Mesothelial cell of epicardium (in vitro differentiated cells): ENCODE measurements around the gene GPR162. TPM values are rescaled to one million over a fixed set of nuclear protein-coding genes. Genes with fewer than 3 reads are reported as not detected.

ENCODE experiments used
- DNase-seq, 2 experiments: peaks; one replicate each; pipeline ENCODE4 v3.0.0; 2021; ENCODE audit warnings: low spot score in 2 of 2; ENCODE audit not compliant: unreplicated experiment in 2 of 2
- H3K27ac Mint-ChIP-seq: 2 replicates; pipeline ENCODE4 v1.8.0; 2021; ENCODE audit warnings: mixed read lengths
- H3K27me3 Mint-ChIP-seq: 2 replicates; pipeline ENCODE4 v1.8.0; 2021; ENCODE audit warnings: low read depth, mixed read lengths
- H3K36me3 Mint-ChIP-seq: 2 replicates; pipeline ENCODE4 v1.8.0; 2021; ENCODE audit warnings: mixed read lengths
- H3K4me1 Mint-ChIP-seq: 2 replicates; pipeline ENCODE4 v1.8.0; 2021; ENCODE audit warnings: mixed read lengths
- H3K4me3 Mint-ChIP-seq: 2 replicates; pipeline ENCODE4 v1.8.0; 2021; ENCODE audit warnings: mild to moderate bottlenecking, moderate library complexity, mixed read lengths
- H3K9me3 Mint-ChIP-seq: 2 replicates; pipeline ENCODE4 v1.8.0; 2021; ENCODE audit warnings: mixed read lengths
- total RNA-seq: library from RNA; stranded (reverse); gene quantifications from 3 replicates; pipeline ENCODE4 v1.2.1, GENCODE V29; 2021
- TF ChIP-seq, protein P1 (sequence below): fragments of 200-600 bp; sonication (generic); IDR thresholded peaks from one replicate; pipeline ENCODE4 v1.5.0; 2021; ENCODE audit warnings: antibody characterized with exemption; ENCODE audit not compliant: unreplicated experiment

GPR162 gene
- total RNA-seq, 1 donor from 2014 or later: 10.8 TPM

DNA sequence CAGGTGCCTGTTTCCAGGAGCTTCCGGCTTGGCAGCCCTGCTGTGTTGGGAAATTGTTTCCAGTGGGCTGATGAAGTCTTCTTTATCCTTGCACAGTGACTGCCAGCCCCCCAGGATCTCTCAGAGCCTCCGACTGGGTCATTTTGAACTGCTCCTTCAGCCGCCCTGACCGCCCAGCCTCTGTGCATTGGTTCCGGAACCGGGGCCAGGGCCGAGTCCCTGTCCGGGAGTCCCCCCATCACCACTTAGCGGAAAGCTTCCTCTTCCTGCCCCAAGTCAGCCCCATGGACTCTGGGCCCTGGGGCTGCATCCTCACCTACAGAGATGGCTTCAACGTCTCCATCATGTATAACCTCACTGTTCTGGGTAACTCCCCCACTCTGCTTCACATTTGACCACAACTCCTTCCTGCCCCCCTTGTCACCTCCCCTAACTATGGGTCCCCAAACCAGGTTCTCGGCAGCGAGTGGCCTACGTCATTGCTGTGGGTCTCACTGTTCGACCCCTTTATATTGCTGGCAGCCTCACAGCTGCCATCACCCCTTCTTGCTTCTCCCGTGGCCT lies 47.0 kb upstream of the GPR162 start:
- DNase-seq: no peak
- Mint-ChIP-seq H3K27ac (no peak overlapping the region), H3K4me3 (peak overlapping the region; percentile 20), H3K27me3 (peaks cover 63% of the 10 kb centered on the region), H3K36me3 (peaks cover 31% of the 10 kb centered on the region), H3K4me1 (peaks cover 15% of the 10 kb centered on the region), H3K9me3 (no peaks in the 10 kb centered on the region)
- TF ChIP-seq, protein P1, sequence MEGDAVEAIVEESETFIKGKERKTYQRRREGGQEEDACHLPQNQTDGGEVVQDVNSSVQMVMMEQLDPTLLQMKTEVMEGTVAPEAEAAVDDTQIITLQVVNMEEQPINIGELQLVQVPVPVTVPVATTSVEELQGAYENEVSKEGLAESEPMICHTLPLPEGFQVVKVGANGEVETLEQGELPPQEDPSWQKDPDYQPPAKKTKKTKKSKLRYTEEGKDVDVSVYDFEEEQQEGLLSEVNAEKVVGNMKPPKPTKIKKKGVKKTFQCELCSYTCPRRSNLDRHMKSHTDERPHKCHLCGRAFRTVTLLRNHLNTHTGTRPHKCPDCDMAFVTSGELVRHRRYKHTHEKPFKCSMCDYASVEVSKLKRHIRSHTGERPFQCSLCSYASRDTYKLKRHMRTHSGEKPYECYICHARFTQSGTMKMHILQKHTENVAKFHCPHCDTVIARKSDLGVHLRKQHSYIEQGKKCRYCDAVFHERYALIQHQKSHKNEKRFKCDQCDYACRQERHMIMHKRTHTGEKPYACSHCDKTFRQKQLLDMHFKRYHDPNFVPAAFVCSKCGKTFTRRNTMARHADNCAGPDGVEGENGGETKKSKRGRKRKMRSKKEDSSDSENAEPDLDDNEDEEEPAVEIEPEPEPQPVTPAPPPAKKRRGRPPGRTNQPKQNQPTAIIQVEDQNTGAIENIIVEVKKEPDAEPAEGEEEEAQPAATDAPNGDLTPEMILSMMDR: no peak

DNA sequence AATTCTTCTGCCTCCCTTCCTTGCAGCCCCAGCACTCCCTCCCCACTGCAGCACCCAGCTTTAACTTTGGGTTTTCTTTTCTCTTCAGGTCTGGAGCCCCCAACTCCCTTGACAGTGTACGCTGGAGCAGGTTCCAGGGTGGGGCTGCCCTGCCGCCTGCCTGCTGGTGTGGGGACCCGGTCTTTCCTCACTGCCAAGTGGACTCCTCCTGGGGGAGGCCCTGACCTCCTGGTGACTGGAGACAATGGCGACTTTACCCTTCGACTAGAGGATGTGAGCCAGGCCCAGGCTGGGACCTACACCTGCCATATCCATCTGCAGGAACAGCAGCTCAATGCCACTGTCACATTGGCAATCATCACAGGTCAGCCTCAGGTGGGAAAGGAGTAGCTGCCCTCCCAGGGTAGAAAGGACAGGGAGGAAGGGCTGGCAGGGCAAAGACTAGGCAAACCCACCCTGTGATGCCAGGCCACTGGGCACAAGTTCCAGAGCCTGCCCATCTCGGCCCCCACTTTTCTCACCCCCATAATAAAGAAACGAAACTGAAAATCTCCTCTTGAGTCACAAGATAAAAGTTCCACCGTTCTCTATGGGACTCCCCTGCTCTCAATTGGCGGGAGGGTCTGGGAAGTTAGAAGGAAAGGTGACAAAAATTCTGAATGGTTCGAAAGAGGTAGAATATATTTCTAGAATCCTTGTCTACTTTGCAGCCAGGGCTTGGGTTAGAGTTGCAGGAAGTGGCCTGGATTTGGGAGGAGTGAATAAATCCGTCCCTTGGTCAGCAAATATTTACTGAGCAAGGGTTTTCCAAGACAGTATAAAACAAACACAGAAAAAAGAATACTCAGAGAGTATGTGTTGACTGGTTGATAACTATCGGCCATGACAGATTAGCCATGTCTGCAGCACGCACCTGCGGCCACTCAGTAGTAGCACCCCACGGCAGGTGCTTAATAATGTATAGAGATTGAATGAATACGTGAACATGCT lies 46.1 kb upstream of the GPR162 start:
- Mint-ChIP-seq H3K9me3 (no peaks in the 10 kb centered on the region), H3K4me3 (no peak overlapping the region), H3K4me1 (peaks cover 15% of the 10 kb centered on the region), H3K36me3 (peaks cover 30% of the 10 kb centered on the region), H3K27ac (no peak overlapping the region), H3K27me3 (peaks cover 63% of the 10 kb centered on the region)
- DNase-seq: no peak
- TF ChIP-seq, protein P1: no peak

DNA sequence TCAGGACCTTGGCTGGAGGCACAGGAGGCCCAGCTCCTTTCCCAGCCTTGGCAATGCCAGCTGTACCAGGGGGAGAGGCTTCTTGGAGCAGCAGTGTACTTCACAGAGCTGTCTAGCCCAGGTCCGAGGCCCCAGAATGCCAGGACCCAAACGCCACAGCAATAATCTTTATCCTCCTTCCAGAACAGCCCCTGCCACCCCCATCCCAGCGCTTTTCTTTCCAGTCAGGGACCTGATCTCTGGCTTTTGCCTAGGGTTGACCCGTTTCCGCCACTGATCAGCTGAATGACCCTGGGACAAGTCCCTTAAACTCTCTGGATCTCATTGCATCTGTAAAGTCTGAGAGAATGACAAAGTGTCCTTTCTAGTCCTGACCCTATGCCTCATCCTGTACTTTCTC lies 44.2 kb upstream of the GPR162 start:
- H3K27me3 Mint-ChIP-seq: peaks cover 56% of the 10 kb centered on the region
- no peaks in the 10 kb centered on the region for H3K9me3 Mint-ChIP-seq
- peaks cover 15% of the 10 kb centered on the region for H3K4me1 Mint-ChIP-seq
- no peak overlapping the region for H3K4me3 Mint-ChIP-seq
- no peak for DNase-seq
- TF ChIP-seq, protein P1: no peak
- peaks cover 18% of the 10 kb centered on the region for H3K36me3 Mint-ChIP-seq
- H3K27ac Mint-ChIP-seq: no peak overlapping the region

DNA sequence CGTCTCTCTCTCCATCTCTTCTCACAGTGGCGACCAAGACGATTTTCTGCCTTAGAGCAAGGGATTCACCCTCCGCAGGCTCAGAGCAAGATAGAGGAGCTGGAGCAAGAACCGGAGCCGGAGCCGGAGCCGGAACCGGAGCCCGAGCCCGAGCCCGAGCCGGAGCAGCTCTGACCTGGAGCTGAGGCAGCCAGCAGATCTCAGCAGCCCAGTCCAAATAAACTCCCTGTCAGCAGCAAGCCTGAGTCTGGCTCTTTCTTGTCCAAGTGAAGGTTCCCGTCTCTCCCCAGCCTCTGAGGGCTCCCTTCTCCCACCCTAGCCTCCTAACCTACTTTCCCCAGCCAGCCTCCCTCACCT lies 43.4 kb upstream of the GPR162 start:
- Mint-ChIP-seq H3K27ac (peak overlapping the region; percentile 71), H3K4me1 (peaks cover 15% of the 10 kb centered on the region), H3K27me3 (peaks cover 48% of the 10 kb centered on the region), H3K9me3 (no peaks in the 10 kb centered on the region), H3K36me3 (peaks cover 17% of the 10 kb centered on the region), H3K4me3 (peak overlapping the region; percentile 79)
- TF ChIP-seq, protein P1: no peak
- DNase-seq: no peak

DNA sequence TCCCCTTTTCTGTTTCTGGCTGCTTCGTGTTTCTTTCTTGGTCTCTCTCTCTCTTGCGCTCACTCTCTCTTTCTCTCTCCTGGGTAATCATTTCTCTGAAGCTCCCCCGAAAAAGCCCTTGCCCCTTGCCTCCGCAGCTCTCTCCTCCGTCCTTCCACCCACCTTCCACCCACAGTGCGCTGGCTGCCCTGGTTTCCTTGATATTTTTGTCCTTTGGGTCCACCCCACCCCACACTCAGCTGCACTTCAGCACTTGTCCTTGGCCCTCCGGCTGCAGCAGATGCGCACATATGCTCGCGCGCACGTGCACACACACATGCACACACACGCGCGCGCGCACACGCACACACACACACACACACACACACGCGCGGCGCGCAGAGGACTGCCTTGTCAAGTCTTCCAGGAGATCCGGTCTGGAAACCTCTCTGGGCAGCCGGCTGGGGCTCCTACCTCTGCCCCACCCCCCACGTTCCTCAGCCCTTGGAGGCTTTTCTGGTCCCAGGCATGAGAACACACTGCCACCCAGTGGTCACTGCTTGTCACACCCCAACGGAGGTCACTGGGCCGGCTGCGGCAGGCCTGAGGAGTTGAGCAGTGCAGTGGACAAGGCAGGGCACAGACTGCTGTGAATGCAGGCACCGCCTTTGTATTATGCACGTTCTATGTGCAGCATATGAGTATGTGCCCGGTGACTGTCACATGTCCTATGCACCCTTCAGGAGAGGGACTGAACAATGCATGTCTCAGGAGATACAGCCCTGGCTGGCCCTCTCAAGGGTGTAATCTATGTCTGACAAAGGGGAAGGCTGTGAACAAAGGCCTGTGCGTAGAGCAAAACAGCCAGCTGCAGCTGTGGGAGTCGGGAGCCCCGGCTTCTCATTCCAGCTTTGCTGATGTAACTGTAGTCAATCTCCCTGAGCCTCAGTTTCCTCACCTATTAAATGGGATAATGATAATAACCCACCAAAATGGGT lies 42.8 kb upstream of the GPR162 start:
- H3K4me1 Mint-ChIP-seq: peaks cover 13% of the 10 kb centered on the region
- no peaks in the 10 kb centered on the region for H3K9me3 Mint-ChIP-seq
- peaks cover 45% of the 10 kb centered on the region for H3K27me3 Mint-ChIP-seq
- TF ChIP-seq, protein P1: peak; percentile 85
- peak overlapping the region; percentile 71 for H3K27ac Mint-ChIP-seq
- peak overlapping the region; percentile 79 for H3K4me3 Mint-ChIP-seq
- DNase-seq: peak; percentile 85 to 96
- peaks cover 14% of the 10 kb centered on the region for H3K36me3 Mint-ChIP-seq
